HG03575 (cell line): Measurements from ENCODE around the gene ALPK3.
A peak's percentile ranks its signal among the peaks of the same experiment; 100 is the strongest.

Experiments
- ATAC-seq: cut with Tn5 transposase; IDR thresholded peaks from one replicate; pipeline ENCODE4 v1.9.1; 2021; ENCODE audit not compliant: unreplicated experiment, insufficient number of reproducible peaks, low FRiP score; ENCODE audit errors: extremely low read depth

ALPK3 gene

DNA sequence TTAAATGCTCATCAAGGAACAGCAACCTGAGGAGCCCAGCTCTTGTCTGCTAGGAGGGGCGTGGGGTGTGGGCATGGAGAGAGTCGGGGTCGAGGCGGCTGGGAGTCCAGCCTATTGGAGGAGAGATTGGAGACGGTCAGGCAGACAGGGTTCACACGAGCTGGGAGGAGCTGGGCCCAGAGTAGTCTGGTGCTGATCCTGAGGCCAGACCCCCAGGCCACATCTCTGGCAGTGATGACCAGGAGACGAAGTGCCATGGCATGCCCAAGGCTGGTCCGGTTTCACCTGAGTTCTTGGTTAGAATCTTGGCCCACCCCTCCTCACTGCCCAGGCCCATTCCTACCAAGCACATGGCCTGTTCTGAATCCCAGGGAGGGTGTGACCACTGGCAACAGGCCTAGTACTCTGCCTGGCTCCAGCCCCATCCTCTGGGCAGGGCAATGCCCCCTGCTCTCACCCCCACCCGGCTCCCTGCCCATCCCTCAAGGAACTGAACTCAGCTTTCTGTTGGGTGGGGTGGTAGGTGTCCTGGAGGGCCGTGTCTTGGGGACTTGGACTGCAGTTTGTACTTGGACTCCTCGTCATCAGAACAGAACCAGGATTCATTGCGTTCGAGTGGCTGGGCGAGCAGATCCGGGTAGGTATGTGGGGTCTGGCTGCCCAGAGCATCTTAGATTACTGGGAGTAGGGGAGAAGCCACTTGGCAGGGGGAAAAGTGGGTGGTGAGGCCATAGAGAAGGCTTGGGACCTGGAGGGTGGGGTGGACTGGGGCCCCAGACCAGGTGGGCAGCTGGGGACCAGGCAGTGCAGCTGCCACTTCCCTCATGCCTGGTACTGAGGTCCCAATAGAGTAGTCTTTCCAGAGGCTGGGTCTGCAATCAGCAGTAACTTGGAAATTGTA, 88.1 kb downstream of the ALPK3 start:
- no peak for ATAC-seq

DNA sequence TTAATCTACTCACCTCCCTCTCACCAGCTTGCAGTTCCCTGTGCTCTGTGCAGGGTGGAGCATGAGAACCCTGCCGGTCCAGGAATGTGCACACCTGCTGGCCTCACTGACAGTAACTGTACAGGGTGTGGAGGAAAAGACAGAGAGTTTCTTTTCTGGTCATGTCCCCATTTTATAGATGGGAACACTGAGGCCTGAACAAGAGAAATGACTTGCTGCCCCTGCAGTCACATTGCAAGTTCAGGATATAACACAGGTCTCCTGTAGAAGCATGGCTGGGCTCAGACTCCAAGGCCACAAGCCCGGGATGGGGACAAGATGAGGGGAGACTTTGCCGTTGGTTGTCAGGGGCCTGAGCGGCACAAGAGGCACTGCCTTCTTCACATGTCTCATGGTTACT, 90.6 kb downstream of the ALPK3 start:
- ATAC-seq = no peak

DNA sequence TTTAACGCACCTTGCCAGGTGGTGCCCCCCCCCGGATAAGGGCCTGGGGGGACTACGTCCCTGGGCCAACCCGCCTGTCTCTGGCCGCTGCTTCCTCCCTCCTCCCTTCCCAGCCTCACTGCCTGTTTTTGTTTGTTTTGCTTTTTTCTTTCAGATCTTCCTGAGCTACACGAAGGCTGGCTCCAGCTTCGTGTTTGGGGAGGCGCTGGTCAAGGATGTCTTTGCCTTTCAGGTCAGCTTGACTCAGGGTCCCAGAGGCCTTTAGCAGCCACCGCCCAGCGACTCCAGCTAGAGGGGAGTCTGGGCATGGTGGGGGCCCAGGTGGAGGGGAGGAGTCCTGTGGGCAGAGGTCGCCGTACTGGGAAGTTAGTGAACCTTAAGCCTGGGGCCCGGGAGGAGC, 91.4 kb downstream of the ALPK3 start:
- ATAC-seq = no peak

DNA sequence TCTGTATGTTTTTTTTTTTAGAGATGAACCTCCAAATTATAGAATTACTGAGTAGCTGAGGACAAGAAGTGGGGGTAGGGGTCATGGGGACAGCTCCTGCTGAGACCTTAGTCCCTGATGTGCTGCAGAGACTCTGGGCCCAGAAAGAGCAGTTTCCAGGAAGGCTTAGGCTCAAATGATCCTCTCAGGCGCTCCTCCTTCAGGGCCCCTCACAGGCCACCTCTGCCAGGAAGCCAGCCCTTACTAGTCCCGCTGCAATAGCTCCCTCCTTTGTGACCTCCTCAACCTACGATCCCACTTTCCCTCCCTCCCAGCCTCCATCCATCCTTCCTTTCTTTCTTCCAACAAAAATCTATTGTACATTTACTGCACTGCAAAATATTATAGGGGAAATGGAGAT, 91.9 kb downstream of the ALPK3 start:
- no peak for ATAC-seq

DNA sequence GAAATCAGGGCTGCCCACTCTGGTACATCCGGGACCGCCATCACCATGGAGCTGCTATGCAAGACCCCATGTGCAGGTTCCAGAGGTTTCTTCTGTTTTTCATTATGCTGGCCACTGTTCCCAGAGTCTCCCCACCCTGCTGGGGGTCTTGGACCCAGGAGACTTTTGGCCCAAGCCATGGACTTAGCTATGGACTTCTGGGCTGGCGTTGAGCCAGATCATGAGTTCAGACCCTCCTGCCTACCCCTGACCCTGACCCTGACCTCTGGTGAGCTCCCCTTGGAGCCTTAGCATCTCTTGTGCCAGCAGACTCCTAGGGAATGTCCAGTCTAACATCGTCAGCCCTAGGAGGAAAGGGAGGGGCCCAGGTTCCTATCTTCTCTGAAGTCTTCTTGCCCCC, 92.6 kb downstream of the ALPK3 start:
- ATAC-seq = no peak

DNA sequence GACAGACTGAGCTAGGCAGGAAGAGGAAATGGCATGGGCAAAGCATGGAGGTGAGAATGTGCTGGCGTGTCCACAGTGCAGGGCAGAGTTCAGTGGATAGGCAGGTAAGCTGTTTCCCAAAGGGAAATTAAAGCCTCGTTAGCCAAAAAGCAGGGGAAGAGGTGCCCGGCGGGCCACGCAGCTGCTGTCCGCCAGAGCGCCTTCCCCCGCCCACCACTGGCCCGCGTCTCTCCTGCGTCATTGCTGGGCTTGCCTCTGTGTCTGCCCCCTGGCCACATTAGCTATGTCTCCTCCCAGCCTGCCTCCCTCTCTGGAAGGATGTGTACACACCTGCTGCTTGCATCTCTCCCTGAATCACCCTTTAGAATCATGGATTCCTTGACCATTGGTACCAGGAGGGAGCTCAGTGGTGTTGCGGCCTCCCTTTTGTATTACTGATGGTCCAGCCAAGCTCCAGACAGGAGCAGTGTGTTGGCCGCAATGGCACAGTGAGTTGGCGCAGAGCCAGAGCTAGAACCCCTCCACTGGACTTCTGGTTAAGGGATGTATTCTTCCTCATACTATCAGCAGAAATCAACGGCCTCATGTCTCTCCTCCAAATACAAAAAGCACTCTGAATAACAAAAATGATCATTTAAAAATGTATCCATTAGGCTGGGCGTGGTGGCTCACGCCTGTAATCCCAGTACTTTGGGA, 93.9 kb downstream of the ALPK3 start:
- ATAC-seq = no peak

DNA sequence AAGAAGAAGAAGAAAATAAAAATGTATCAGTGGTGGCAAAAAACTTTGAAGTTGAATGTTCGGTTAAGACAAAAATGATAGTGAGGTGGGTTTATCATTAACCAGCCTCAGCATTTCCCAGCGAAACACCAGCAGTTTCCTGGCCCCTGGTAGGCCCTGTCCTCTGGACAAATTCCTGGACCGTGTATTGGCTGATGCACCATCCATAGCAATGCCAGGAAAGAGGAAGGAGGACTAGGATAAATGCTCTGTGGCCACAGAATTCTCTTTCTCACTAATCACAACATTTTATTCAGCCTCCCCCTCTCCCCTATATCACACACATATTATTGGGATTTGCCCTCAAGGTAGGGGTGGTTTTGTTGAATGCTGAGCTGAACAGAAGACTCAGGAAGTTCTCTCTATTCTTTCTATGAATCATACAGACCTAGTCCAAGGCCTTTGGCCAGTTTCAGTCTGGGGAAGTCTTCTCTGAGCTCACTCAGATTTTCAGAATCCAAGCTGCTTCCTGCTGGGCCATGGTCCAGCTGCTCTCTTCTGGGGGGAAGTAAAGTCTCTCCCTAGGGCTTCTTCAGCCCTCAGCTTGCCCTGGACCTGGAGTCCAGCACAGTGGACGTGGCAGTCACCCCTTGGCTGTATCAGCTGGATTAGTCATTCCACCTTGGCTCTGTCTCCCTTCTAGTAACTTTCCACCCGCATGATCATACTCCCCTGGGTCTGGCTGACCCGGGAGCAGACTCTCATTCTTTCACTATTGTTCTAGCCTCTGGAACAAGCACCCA, 94.9 kb downstream of the ALPK3 start:
- no peak for ATAC-seq

DNA sequence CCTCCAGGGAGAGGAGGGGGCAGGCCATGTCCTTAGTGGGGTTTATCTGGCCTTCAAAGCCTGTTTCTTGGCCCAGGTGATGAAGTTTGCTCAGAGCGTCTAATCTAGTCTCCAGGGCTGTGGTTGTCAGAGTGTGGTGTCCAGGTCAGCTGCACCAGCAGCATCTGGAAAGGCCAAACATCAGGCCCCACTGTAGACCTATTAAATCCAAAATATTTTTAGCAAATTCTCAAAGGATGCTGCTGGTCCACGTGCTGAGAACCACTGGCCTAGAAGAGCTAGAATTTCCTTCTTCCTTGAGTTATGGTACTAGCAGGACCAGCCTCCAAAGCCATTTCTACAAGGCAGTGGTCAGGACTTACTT, 96.2 kb downstream of the ALPK3 start:
- ATAC-seq = no peak

DNA sequence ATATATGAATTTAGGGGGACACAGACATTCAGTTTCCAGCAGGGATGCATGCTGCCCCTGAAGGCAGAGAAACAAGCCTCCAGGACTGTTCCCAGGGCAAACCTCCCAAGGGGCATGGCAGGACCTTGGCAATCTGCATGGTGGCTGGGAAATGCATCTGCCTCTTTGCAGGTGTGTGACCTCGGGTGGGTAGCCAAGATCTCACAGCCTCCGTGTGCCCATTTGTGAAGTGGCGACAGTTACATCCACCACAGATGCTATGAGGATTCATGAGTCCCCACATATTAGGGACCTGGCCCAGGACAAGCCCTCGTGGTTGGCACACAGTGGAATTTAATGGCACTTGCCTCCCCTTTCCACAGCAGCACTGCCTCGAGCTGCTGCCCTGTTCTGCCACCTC, 97.2 kb downstream of the ALPK3 start:
- no peak for ATAC-seq

DNA sequence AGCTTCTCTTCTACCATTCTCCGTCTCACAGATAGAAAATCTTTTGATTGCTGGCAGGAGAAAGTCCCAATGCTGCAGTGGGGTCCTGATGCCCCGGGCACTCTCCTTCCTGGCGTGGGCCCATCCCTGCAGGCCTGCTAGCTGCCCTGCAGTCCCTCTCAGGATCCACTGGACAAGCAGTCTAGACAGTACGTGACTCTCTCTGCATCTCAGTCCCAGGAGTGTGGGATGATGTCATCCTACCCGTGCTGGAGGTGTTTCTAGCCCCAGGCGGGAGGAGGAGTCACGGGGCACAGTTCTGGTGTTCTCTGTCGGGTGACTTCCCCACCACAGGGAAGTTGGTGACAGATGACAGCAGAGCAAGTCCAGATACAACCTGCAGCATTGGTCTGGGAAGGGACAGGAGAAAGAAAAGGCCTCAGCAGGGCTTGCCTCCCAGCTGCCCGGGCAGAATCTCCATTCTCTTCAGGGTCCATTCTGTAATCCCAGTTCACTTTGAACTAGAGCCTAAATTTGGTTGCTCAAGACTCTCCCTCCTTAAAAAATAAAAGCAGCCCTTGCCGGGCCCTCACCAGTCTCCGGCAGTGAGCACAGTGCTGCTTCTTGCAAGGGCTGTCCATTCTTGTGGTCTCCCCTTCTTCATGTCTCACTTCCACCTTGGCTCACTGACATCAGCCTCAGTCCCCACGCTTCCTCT, 97.9 kb downstream of the ALPK3 start:
- peak; percentile 93 for ATAC-seq

DNA sequence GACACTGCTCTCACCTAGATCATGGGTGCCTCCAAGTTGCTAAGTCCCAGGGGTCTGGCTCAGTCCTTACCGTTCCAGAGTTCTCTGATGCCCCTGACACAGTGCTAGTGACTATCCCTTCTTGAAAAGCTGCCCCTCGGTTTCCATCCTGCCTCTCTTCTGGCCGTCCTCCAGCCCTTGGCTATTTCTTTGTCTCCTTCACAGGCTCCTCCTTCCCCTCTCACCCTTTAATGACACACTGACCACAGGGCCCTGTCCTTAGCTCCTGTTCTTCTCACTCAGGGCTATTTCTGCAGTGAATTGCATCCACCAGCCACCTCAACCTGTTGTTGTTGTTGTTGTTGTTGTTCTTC, 98.4 kb downstream of the ALPK3 start:
- no peak for ATAC-seq

DNA sequence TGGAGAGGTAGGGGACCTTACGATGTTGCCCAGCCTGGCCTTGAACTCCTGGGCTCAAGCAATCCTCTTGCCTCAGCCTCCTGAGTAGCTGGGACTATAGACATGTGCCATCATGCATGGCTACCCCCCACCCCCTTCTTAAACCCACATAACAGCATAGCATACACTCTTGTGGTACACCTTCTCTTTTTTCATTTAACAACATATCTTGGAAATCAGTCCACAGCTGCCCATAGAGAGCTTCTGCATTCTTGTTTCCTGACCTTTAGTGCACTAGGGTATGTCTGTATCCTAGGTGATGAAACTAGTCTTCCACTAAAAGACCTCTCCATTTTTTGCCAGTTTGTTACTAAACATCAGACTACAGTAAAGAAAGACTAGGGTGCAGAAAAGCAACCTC, 100.3 kb downstream of the ALPK3 start:
- no peak for ATAC-seq

DNA sequence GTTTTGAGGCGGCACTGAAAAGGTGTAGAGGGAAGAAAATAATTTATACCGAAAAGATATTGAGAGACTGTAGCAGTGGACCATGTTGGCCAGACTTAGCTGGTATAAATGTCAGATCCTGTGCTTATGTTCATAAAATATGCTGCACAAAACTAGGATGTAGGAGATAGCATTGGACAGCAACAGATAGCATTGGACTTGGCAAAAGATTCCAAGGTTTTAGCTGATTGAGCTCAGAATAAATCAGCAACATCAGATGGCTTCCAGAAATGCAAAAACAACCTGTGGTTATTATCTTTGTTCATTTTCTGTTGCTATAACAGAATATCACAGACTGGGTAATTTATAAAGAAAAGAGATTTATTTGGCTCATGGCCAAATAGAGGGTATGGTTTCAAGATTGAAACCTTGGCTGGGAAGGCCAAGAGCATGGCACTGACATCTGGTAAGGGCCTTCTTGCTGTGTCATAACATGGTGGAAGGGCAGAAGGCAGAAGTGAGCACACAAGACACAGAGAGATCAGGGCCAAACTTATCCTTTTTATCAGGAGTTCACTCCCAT, 102.0 kb downstream of the ALPK3 start:
- ATAC-seq = no peak

DNA sequence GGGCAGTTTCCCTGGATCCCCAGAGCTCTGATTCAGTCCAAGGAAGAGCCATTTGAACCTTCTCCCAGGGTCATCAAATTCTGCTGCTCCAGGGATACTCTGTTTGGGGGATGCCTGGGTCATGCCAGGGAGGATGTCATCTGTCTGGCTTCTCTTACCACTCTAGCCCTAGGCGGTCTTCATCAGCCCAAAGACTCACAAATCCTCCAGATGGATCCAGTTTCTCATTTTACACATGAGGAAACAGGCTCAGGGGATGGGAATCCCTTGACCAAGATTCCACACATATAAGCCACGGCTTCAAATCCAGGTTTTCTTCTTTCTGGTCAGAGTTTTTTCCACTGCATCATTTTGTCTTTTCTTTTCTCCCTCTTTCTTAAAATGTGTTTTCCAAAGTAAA, 104.0 kb downstream of the ALPK3 start:
- no peak for ATAC-seq

DNA sequence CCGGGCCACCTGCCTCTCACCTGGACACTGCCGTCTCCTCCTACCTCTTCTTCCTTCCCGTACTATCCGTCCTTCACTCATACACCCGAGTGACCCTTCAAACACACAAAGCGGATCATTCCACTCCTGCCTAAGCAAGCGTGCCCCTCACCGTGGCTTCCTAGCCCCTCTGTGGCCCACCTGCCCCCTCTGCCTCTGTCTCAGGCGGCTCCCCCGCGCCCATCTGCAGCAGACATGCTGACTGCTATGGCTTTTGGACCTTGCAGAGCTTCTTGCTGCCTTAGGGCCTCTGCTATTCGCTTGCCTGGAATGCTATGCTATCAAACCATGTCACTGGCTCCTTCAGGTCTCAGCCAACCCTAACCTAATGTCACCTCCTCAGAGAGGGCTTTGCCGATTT, 105.4 kb downstream of the ALPK3 start:
- ATAC-seq = no peak
